HEK293T (cell line): Measurements from ENCODE around the gene SIAH1.

Experiments used
- FOXA1 ChIP-seq: fragments of 450-650 bp; IDR thresholded peaks from 2 replicates; pipeline ENCODE4 v1.6.1; 2016; ENCODE audit warnings: mild to moderate bottlenecking
- L3MBTL2 ChIP-seq: fragments of 450-650 bp; conservative IDR thresholded peaks from 2 replicates; pipeline ENCODE4 v1.6.1; 2016; ENCODE audit warnings: mild to moderate bottlenecking
- SUZ12 ChIP-seq: fragments of 450-650 bp; IDR thresholded peaks from 2 replicates; pipeline ENCODE4 v1.6.1; 2016; ENCODE audit warnings: mild to moderate bottlenecking
- TARDBP ChIP-seq: fragments of 450-650 bp; IDR thresholded peaks from 2 replicates; pipeline ENCODE4 v1.6.1; 2016
- TF ChIP-seq, protein P1 (sequence below): fragments of 450-650 bp; IDR thresholded peaks from 2 replicates; pipeline ENCODE4 v1.6.1; 2016

GRCh38 chr16:48358419-48358818 is 26.8 kb downstream of the SIAH1 start:
- TF ChIP-seq TARDBP (no peak), L3MBTL2 (no peak), FOXA1 (no peak), SUZ12 (no peak)
- TF ChIP-seq, protein P1, sequence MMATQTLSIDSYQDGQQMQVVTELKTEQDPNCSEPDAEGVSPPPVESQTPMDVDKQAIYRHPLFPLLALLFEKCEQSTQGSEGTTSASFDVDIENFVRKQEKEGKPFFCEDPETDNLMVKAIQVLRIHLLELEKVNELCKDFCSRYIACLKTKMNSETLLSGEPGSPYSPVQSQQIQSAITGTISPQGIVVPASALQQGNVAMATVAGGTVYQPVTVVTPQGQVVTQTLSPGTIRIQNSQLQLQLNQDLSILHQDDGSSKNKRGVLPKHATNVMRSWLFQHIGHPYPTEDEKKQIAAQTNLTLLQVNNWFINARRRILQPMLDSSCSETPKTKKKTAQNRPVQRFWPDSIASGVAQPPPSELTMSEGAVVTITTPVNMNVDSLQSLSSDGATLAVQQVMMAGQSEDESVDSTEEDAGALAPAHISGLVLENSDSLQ = no peak
